Psoas muscle (tissue), 8 donors: ENCODE measurements around the gene PSMD4. TPM values are rescaled to one million over a fixed set of nuclear protein-coding genes. Genes with fewer than 3 reads are reported as not detected.

ENCODE experiments used
- ATAC-seq, 4 donors: fragments of 200-7000 bp; cut with Tn5 transposase; one replicate each; pipeline ENCODE4 v1.9.1; 2020; ENCODE audit warnings: moderate library complexity in 3 of 4, mild to moderate bottlenecking in 2 of 4
- DNase-seq, 2 donors: peaks; one replicate each; pipeline ENCODE4 v3.0.0-alpha.2; 2020
- H3K27ac ChIP-seq: fragments of 200-600 bp; one replicate; pipeline ENCODE4 v1.8.0; 2022
- H3K27me3 ChIP-seq, 3 donors: fragments of 200-600 bp in 1 of 3; one replicate each; pipeline versions ENCODE4 v1.6.1 to v1.8.0; 2013 to 2022; ENCODE audit warnings: low read length in 2 of 3, mild to moderate bottlenecking in 2 of 3, moderate library complexity in 1 of 3; ENCODE audit not compliant: insufficient read depth in 3 of 3
- H3K36me3 ChIP-seq, 2 donors: fragments of 200-600 bp in 1 of 2; one replicate each; pipeline versions ENCODE4 v1.6.1 to v1.8.0; 2013 to 2022; ENCODE audit warnings: low read depth in 1 of 2, mild to moderate bottlenecking in 1 of 2, moderate library complexity in 1 of 2; ENCODE audit not compliant: insufficient read depth in 1 of 2
- H3K4me1 ChIP-seq: fragments of 200-600 bp; one replicate; pipeline ENCODE4 v1.8.0; 2022
- H3K4me3 ChIP-seq: fragments of 200-600 bp; one replicate; pipeline ENCODE4 v1.8.0; 2022; ENCODE audit warnings: mild to moderate bottlenecking
- H3K9me3 ChIP-seq: fragments of 200-600 bp; one replicate; pipeline ENCODE4 v1.8.0; 2022
- CTCF ChIP-seq: fragments of 200-600 bp; IDR thresholded peaks from one replicate; pipeline ENCODE4 v1.8.0; 2022; ENCODE audit warnings: antibody characterized with exemption
- WGBS, 3 donors: extraction: QIAGEN DNeasy Blood & Tissue Kit; methylation state at CpG; one replicate each; pipeline versions ENCODE4 v1.1.6 to v1.1.7; 2013; 5-methylcytosine and 5-hydroxymethylcytosine counted together
- intact Hi-C, 2 donors: fragments of 100-400 bp; cut with DNase I; formaldehyde crosslinking; loops; one replicate each; pipeline versions ENCODE4 v1.11.0 to v1.14.2; 2022
- polyA plus RNA-seq, 3 donors: library from polyadenylated mRNA; stranded (reverse); fragments of 200-250 nt; gene quantifications; one replicate each; pipeline ENCODE4 v1.2.3, GENCODE V29; 2013
- total RNA-seq, 4 donors: library from RNA; stranded (reverse); fragmentation: NEBNext Ultra II Directional in 2 of 4; extraction: Animal tissue kit (Norgen Biotek cat#: 25700) in 2 of 4; gene quantifications; one replicate each; pipeline versions ENCODE4 v1.2.1 to v1.2.4, GENCODE V29; 2021 to 2023
- donor health status: healthy with polysubstance abuse.
- donor health status: DM: no; HTN: no; CAD: no; lungs with moderate emphysema.
- donor health status: Bipolar disorder and iron deficiency.
- donor health status: healthy.
- donor health status: DM: yes; HTN: yes; CAD: no.
- donor health status: DM: no; HTN: no; CAD: no.
- donor health status: DM: no; HTN: no; CAD: no.
- donor health status: DM: yes; HTN: yes; CAD: no.

PSMD4 gene
- total and polyA plus RNA-seq, 7 donors: 208 to 486 (median 298) TPM

GRCh38 chr1:151315565-151316235 lies 61.2 kb downstream of the PSMD4 start:
- 79 to 85% (median 84%) methylated on average over 17 of the region's 17 CpGs for WGBS, 3 donors
- ATAC-seq: no peak
- intact Hi-C loops: no loop called here
- TF ChIP-seq CTCF: no peak
- H3K4me3 ChIP-seq: no peak overlapping the region
- no peaks in the 10 kb centered on the region for H3K9me3 ChIP-seq
- DNase-seq: no peak
- no peaks in the 10 kb centered on the region for H3K27me3 ChIP-seq
- no peak overlapping the region for H3K27ac ChIP-seq
- peaks cover 5 to 76% of the 10 kb centered on the region in 2 donors for H3K36me3 ChIP-seq
- H3K4me1 ChIP-seq: peaks cover 53% of the 10 kb centered on the region

Other genes with a start within 250 kb of the PSMD4 start
- 10 to 100 TPM; 13.9 to 26.0 (median 18.5) TPM for gene MINDY1, start 247.8 kb upstream of the PSMD4 start, total RNA-seq
- gene MINDY1, start 247.8 kb upstream of the PSMD4 start, polyA plus RNA-seq: 10 to 100 TPM in 1 of 3 donors, 1 to 10 TPM in 2; 4.4 to 16.2 (median 9.7) TPM
- 10 to 100 TPM; 17.5 to 30.2 (median 24.6) TPM for gene PRUNE1, start 246.3 kb upstream of the PSMD4 start, total RNA-seq
- gene PRUNE1, start 246.3 kb upstream of the PSMD4 start, polyA plus RNA-seq: 10 to 100 TPM; 12.4 to 33.8 (median 15.1) TPM
- under 1 TPM; 0.06 to 0.96 (median 0.43) TPM for gene BNIPL, start 218.1 kb upstream of the PSMD4 start, total RNA-seq
- under 1 TPM; 0.04 to 0.10 (median 0.05) TPM for gene BNIPL, start 218.1 kb upstream of the PSMD4 start, polyA plus RNA-seq
- gene C1orf56, start 207.0 kb upstream of the PSMD4 start, total RNA-seq: 1 to 10 TPM; 5.1 to 8.8 (median 6.9) TPM
- 10 to 100 TPM in 1 of 3 donors, 1 to 10 TPM in 2; 1.3 to 16.9 (median 6.5) TPM for gene C1orf56, start 207.0 kb upstream of the PSMD4 start, polyA plus RNA-seq
- 10 to 100 TPM; 26.1 to 49.8 (median 33.2) TPM for gene CDC42SE1, start 195.1 kb upstream of the PSMD4 start, total RNA-seq
- 10 to 100 TPM; 20.1 to 46.4 (median 24.7) TPM for gene CDC42SE1, start 195.1 kb upstream of the PSMD4 start, polyA plus RNA-seq
- gene MLLT11, start 194.3 kb upstream of the PSMD4 start, total RNA-seq: 10 to 100 TPM in 1 of 4 donors, 1 to 10 TPM in 3; 1.3 to 35.8 (median 4.5) TPM
- gene MLLT11, start 194.3 kb upstream of the PSMD4 start, polyA plus RNA-seq: 1 to 10 TPM; 1.2 to 5.0 (median 1.3) TPM
- 10 to 100 TPM in 2 of 4 donors, 1 to 10 TPM in 2; 8.2 to 15.9 (median 9.7) TPM for gene GABPB2, start 184.0 kb upstream of the PSMD4 start, total RNA-seq
- 1 to 10 TPM; 2.6 to 7.0 (median 3.6) TPM for gene GABPB2, start 184.0 kb upstream of the PSMD4 start, polyA plus RNA-seq
- 100 to 1,000 TPM in 2 of 4 donors, 10 to 100 TPM in 2; 56.3 to 145 (median 101) TPM for gene SEMA6C, start 108.1 kb upstream of the PSMD4 start, total RNA-seq
- gene SEMA6C, start 108.1 kb upstream of the PSMD4 start, polyA plus RNA-seq: 10 to 100 TPM in 2 of 3 donors, 1 to 10 TPM in 1; 8.9 to 46.3 (median 29.5) TPM
- 1 to 10 TPM in 1 of 4 donors, under 1 TPM in 3; 0.56 to 1.3 (median 0.74) TPM for gene TNFAIP8L2, start 98.1 kb upstream of the PSMD4 start, total RNA-seq
- 1 to 10 TPM in 2 of 3 donors, under 1 TPM in 1; 0.62 to 1.1 (median 1.1) TPM for gene TNFAIP8L2, start 98.1 kb upstream of the PSMD4 start, polyA plus RNA-seq
- gene LYSMD1, start 88.8 kb upstream of the PSMD4 start, total RNA-seq: 10 to 100 TPM in 3 of 4 donors, 1 to 10 TPM in 1; 6.7 to 17.5 (median 12.3) TPM
- gene LYSMD1, start 88.8 kb upstream of the PSMD4 start, polyA plus RNA-seq: 10 to 100 TPM in 1 of 3 donors, 1 to 10 TPM in 2; 8.4 to 18.0 (median 8.6) TPM
- 10 to 100 TPM; 23.6 to 47.9 (median 39.5) TPM for gene SCNM1, start 88.6 kb upstream of the PSMD4 start, total RNA-seq
- gene SCNM1, start 88.6 kb upstream of the PSMD4 start, polyA plus RNA-seq: 10 to 100 TPM; 71.0 to 78.7 (median 72.3) TPM
- 100 to 1,000 TPM; 102 to 434 (median 407) TPM for gene TMOD4, start 78.8 kb upstream of the PSMD4 start, total RNA-seq
- 100 to 1,000 TPM in 2 of 3 donors, 10 to 100 TPM in 1; 17.6 to 274 (median 154) TPM for gene TMOD4, start 78.8 kb upstream of the PSMD4 start, polyA plus RNA-seq
- gene VPS72, start 64.5 kb upstream of the PSMD4 start, total RNA-seq: 100 to 1,000 TPM in 1 of 4 donors, 10 to 100 TPM in 3; 38.6 to 112 (median 59.8) TPM
- 100 to 1,000 TPM in 1 of 3 donors, 10 to 100 TPM in 2; 30.8 to 100 (median 70.7) TPM for gene VPS72, start 64.5 kb upstream of the PSMD4 start, polyA plus RNA-seq
- gene PIP5K1A, start 56.2 kb upstream of the PSMD4 start, total RNA-seq: 10 to 100 TPM; 29.5 to 46.8 (median 38.6) TPM
- gene PIP5K1A, start 56.2 kb upstream of the PSMD4 start, polyA plus RNA-seq: 10 to 100 TPM; 10.8 to 35.4 (median 14.5) TPM
- 10 to 100 TPM; 10.6 to 14.8 (median 13.1) TPM for gene ZNF687, start 27.6 kb downstream of the PSMD4 start, total RNA-seq
- gene ZNF687, start 27.6 kb downstream of the PSMD4 start, polyA plus RNA-seq: 10 to 100 TPM in 1 of 3 donors, 1 to 10 TPM in 2; 4.6 to 13.5 (median 5.0) TPM
- gene PI4KB, start 72.7 kb downstream of the PSMD4 start, total RNA-seq: 10 to 100 TPM; 51.9 to 96.4 (median 78.8) TPM
- 10 to 100 TPM; 42.6 to 66.3 (median 53.2) TPM for gene PI4KB, start 72.7 kb downstream of the PSMD4 start, polyA plus RNA-seq
- 10 to 100 TPM; 16.9 to 38.7 (median 21.6) TPM for gene RFX5, start 92.5 kb downstream of the PSMD4 start, total RNA-seq
- 10 to 100 TPM in 1 of 3 donors, 1 to 10 TPM in 2; 4.7 to 36.3 (median 8.5) TPM for gene RFX5, start 92.5 kb downstream of the PSMD4 start, polyA plus RNA-seq
- 10 to 100 TPM; 19.7 to 89.2 (median 56.3) TPM for gene SELENBP1, start 118.0 kb downstream of the PSMD4 start, total RNA-seq
- 10 to 100 TPM; 12.7 to 41.2 (median 26.7) TPM for gene SELENBP1, start 118.0 kb downstream of the PSMD4 start, polyA plus RNA-seq
- gene PSMB4, start 144.8 kb downstream of the PSMD4 start, total RNA-seq: 100 to 1,000 TPM; 149 to 285 (median 230) TPM
- 100 to 1,000 TPM; 354 to 521 (median 465) TPM for gene PSMB4, start 144.8 kb downstream of the PSMD4 start, polyA plus RNA-seq
- 10 to 100 TPM; 26.5 to 45.1 (median 41.8) TPM for gene POGZ, start 204.8 kb downstream of the PSMD4 start, total RNA-seq
- 10 to 100 TPM in 1 of 3 donors, 1 to 10 TPM in 2; 6.7 to 13.8 (median 8.5) TPM for gene POGZ, start 204.8 kb downstream of the PSMD4 start, polyA plus RNA-seq